Stimulated activated CD4-positive, alpha-beta T cell treated with anti-CD3 and anti-CD28 coated beads, Interleukin-1b, Interleukin-23, amount 100 ng/mL, for 4 hours (primary cell): ENCODE data around the gene C16orf95.
"Not testable (repeated sequence)": the region's sequence is repeated elsewhere in the genome, so short reads cannot be mapped to it uniquely, and the experiment has no call there.

Experiments
- DNase-seq, 2 donors: peaks; one replicate each; pipeline ENCODE4 v3.0.0-alpha.2; 2020; ENCODE audit warnings: low read depth in 2 of 2

The C16orf95 gene

DNA sequence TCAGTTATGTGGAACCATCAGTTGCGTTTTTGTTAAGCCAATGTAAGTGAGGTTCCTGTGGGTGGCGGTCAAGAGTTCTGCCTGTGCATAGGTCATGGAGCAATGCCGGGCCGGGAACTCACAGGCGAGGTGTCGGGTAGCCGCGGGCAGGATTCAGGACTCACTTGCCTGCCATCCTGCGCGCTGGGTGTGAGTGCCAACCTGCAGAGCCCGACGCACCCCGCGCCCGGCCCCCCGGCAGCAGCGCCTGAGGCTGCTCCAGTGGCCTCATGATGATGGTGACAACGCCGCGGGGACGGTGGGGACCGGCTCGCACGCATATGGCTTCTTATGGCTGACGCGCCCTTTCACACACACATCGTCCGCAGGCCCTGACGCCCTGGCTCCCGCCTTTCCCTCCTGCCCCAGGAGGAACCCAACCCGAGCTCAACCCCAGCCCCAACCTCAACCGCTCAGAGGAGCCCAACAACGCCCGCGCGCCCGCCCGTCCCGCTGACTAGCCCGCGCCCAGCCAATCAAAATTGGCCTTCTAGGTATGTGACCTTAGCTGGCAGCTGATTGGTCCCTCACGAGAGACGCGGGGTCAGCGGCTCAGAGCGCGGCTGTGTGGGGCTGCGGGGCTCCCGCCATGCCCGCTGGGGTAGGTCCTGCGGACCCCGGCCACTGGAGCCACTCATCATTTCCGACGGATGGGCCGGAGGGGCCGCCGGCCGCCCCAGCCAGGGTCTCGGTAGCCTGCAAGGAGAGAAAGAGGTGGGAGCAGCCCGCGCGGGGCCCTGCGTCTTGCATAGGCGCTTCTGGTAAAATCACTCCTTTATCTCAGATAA, at the start of gene C16orf95:
Gene C16orf95 (minus strand): TSS at position 470 of the 827 bp plus-strand sequence. CDS start 150 bp downstream, at position 320.
- peak; percentile 91 to 98 for DNase-seq

- DNase-seq: no peak
Observed at GRCh38 chr16:87366930-87367329, 49.7 kb upstream of the C16orf95 start.

GRCh38 chr16:87366288-87366687, 49.1 kb upstream of the C16orf95 start:
- DNase-seq: no peak

- DNase-seq: no peak
Observed at GRCh38 chr16:87365021-87365713, 48.0 kb upstream of the C16orf95 start.

DNA sequence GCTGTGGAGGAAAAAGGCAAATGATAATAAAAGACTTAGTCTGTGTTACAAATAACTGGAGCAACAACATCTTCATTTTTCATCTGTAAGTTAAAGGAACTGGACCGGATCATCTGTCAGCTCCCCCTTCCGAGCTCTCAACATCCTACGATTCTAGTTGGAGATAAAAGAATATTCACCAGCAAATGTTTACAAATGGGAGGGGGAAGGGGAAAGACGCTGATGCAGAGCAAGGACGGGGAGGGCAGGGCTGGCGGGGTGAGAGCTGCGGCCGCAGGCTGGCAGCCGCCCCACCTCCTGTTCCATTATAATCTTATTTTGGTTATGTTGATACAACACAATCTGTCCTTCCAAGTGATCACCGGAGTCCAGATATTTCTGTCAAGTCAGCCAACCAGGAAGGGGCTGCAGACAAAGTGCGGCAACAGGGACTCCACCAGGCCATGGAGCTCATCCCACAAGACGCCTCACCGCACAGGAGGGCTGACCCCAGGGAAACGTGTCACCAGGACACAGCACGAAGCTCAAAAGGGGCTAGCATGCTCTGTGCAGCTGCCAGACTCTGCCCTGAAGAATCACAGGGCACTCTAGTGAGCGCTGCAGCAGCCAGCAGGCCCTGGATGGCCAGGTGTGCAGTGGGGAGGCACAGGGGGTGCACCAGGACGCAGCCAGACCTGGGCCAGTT, 46.7 kb upstream of the C16orf95 start:
- no peak for DNase-seq

DNA sequence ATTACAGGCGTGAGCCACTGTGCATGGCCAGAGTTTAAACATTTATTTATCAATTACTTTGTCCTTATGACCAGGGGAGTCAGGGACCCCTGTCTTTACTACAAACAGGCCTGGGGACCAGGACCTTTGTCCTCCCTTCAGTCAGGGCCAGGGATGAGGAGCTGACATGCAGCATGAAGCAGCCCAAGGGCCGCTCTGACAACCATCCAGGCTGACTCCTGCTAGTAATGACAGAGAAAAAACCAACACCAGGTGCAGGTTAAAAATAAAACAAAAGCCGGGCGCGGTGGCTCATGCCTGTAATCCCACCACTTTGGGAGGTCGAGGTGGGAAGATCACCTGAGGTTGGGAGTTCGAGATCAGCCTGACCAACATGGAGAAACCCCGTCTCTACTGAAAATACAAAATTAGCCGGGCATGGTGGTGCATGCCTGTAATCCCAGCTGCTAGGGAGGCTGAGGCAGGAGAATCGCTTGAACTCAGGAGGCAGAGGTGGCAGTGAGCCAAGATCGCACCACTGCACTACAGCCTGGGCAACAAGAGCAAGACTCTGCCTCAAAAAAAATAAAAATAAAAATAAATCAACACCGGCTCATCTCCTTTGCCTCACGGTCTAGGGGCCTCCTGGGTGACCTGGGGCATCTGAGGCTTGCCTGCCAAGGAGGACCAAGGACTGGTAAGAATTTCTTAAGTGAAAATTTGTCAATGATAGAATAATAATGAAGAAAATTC, 45.8 kb upstream of the C16orf95 start:
- DNase-seq: not testable (repeated sequence)

DNA sequence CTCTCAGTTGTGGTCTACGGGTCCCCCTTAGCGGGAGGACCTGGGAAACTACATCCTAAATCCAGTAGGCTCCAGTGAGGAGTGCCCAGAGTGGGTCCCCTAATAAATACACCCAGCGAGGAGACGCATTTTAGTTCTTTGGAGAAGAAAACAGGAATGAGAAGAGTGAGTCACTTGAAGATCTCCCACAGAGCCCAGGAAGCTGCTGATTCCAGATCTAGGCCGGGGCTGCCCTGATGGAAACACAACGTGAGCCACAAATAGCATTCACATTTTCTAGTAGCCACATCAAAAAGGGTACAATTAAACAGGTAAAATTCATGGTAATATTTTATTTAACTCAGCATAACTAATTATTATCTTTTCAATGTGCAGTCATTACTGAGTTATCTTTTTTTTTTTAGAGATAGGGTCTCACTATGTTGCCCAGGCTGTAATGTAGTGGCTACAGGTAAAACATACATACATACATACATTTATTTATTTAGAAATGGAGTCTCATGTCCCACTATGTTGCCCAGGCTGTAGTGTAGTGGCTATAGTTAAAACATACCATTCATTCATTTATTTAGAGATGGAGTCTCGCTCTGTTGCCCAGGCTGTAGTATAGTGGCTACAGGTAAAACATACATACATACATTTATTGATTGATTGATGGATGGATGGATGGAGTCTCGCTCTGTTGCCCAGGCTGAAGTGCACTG, 44.9 kb upstream of the C16orf95 start:
- no peak for DNase-seq

- DNase-seq: no peak
Observed at GRCh38 chr16:87360862-87361610, 43.8 kb upstream of the C16orf95 start.

DNA sequence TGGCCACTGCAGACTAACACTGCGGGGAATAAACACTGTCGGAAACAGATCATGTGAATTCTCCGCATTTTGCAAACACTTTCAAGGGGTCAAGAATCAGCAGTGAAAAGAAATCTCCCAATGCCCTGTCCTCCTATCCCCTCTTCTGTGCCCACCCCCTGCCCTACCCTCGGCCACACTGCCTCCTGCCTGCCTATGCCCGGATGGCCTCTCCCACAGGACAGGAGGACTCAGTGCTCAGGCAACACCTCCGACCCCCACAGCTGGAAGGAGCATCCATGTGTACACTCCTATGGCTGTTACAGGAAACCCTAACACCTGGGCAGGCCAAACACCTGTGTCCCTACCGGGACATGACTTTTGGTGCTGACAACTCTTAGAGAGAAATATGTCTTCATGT, 41.9 kb upstream of the C16orf95 start:
- no peak for DNase-seq

- DNase-seq: no peak
Observed at GRCh38 chr16:87358696-87359095, 41.5 kb upstream of the C16orf95 start.

DNA sequence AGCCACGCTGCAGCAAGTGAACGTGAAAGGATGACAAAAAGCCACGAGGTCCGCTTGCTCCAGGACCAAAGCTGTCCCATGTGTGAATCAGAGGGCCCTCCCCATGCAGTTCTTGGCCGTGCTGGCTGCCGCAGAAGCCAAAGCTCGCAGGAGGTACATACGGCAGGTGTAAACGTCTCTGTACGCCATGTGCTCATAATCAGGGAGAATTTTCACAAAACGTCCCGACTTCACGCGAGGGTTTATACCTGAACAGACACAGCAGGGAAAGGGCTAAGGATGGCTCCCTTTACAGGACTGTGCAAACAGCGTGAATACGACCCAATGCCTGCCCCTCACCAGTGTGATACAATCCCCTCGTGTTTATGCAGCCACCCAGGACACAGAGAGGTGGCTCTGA, 41.1 kb upstream of the C16orf95 start:
- no peak for DNase-seq

GRCh38 chr16:87356491-87356853, 39.3 kb upstream of the C16orf95 start:
- DNase-seq: no peak

- DNase-seq: no peak
Observed at GRCh38 chr16:87353613-87354012, 36.4 kb upstream of the C16orf95 start.

DNA sequence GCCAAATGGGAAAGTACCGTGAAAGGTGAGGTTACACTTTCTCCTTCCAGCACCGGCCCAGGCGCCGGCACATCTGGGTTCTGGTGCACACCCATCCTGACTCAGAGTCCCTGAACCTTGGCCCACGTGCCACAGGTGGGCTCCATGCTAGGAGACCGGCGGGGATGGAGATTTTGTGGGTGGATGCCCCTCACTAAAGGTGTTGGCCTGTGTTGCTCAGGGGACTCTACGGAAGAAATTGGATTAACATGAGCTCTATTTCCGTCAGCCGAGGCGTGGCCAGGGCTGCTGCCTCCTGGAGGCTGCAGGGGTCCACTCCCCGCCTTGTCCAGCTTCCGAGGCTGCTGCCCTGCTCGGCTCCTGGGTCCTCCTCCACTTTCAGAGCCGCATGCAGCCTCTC, 35.6 kb upstream of the C16orf95 start:
- no peak for DNase-seq

DNA sequence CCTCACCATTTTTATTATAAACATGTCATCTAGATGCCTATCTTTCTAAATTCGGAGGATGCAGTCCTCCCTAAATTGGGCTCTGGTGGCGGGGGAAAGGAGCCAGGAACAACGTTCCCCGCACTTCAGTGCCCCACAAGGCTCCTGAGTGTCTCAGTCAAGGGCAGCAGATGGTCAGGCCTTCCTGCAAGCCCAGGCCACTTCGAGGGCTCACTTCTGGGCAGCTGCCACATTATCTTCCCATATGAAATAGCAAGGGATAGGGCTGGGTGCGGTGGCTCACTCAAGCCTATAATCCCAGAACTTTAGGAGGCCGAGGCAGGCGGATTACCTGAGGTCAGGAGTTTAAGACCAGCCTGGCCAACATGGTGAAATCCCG, 34.1 kb upstream of the C16orf95 start:
- DNase-seq: no peak

- no peak for DNase-seq
Observed at GRCh38 chr16:87350681-87351319, 33.6 kb upstream of the C16orf95 start.

- DNase-seq: no peak
Observed at GRCh38 chr16:87350031-87350430, 32.8 kb upstream of the C16orf95 start.

GRCh38 chr16:87348616-87349157, 31.5 kb upstream of the C16orf95 start:
- DNase-seq: no peak

DNA sequence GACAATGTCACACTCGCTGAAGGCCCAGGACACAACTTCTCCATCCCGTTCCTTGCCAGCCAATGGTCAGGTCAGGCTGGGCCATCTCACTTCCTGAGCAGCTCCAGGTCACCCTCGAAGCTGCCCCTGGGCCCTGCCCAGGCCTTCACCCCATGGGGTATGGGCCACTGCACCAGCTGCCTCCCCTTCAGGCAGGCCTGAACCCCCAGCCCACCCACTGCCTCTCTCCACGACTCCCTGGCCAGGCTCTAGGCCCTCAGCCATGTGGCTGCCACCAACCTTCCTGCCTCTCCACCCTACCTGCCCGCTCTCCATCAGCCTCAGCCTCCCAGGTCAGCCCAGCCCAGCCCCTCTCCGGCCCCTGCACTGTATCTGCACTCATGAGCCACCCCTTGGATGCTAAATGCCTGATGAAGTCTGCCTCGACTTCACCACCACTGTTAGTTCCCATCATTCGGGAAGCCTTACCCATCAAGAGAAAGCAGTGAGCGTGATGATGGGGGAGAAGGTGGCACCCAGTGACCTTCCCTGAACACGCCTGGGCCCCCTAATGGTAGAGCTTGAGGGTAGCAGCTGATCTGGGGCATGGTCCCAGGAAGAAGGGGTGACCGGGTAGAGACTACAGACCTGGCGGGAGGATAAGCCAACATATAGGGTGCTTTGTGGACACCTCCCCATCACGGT, 30.9 kb upstream of the C16orf95 start:
- no peak for DNase-seq
